ENCODE results near the gene SYNPO.

Gene SYNPO

DNA sequence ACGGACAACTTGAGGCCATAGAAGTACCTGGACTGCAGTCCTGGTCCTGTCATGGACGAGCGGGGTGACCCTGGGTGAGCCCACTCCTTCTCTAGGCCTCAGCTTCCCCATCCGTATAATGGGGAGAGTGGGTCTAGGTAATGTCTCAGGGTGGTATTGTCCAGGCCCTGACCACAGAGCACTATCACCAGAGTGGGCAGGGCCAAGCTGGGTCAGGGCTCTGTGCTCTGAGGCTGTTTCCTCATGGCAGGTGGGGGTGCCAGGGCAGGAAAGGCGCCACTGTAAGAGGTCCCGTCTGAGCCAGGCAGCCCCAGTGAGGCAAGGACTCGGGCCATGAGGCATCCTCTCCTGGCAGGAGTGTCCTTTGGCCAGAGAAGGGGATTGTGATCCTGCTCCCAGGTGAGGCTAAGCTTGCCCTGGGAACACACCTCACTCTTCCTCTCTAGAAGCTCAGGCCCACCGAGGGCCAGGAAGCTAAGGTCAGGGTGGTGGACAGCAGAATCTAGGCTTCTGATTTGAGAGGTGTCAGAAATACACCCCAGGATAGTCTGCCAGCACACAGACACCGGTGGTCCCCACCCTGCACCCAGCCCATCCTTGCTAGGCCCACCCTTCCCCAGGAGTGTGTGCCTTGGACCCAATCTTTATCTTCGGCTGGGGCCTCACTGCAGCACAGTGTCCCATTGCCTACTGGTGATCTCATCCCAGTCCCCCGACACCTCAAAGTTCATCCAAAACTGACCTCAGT lies 19.1 kb downstream of the SYNPO start:
- no peak for DNase-seq

DNA sequence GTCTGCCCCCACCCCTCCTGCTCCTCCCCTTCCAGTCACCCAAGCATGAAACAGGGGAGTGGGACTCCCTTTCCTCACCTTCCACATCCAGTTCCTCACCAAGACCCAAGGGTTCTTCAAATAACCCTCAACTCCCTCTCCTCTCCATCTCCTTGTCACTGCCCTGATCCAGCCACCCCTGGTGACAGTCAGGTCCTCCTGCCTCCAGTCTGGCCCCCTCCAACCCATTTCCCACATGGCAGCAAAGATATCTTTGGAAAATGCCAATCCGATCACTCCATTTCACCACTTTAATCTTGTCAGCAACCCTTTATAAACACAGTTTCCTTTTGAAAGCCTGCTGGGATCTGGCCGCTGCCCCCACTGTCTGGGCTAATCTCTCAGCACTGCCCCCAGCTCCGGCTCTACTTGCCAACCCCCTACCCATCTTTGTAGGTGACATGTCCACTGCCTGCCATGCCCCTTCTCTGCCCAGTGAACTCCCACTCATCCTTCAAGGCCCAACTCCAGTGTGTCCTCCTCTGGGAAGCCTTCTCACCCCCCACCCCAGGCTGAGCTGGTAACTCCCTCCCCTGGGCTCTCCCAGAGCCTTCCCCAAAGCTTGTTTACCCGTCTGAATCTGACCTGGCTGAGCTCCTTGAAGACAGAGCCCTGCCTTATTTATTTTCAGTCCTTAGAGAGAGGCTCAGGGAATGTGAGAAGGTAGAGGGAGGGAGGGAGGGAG lies 19.8 kb downstream of the SYNPO start:
- DNase-seq: no peak

DNA sequence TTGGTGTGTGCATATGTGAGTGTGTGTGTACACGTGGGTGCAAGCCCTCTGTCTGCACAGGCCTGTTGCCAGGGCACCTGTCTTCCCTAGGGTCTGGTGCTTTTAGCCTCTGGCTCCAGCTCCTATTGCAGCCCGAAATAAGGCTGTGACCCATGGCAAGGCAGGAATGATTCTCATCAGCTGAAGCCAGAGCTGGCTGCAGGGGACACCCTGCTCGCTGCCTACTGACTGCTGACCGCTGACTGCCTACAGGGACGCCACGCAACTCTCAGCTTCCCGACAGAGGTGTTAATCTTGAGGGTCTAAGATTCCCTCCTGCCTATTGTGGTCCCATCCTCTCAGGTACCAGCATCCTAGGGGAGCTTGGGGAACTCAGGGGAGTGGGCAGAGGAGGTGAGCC lies 20.6 kb downstream of the SYNPO start, which contains the start of gene MYOZ3:
TSS of gene MYOZ3 (plus strand) at position 166 of the 400 bp plus-strand sequence. CDS start 1,691 bp downstream, outside the sequence.
- no peak for DNase-seq

DNA sequence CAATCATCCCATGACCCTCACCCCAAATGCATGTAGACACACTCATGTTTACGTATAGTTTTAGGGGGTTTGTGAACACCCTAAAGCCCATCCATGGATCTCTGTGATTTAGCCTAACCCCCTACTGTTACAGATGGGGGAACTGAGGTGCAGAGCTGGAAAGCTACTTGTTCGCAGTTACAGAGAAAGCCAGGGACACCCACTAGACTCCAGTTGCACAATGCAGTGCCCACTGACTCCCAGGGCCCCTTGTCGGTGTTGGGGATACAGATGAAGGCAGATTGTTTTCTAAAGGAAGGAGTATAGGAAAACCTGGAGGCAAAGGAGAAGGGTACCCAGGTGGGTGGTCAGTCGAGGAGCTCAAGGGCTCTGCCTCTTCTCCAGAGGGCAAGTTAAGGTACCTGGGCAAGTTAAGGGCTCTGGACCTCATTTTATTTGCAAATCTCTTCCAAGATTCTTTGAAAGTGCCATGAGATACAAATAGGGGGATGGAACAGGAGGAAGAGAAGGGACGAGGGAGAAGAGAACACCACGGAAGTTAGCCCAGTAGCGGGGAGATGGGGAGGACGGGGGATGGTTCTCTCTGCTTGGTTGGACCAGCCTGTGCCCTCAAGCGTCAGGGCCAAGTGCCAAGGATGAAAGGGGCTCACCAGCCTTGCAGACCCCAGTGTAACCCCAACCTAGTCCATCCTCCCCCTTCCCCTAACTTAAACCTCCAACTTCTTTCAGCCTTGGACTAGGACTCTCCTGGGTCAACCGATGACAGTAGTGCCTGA lies 21.5 kb downstream of the SYNPO start:
- no peak for DNase-seq

GRCh38 chr5:150662731-150663516 lies 22.5 kb downstream of the SYNPO start:
- DNase-seq: no peak

- DNase-seq: no peak
Observed at GRCh38 chr5:150663936-150664335, 23.5 kb downstream of the SYNPO start.

DNA sequence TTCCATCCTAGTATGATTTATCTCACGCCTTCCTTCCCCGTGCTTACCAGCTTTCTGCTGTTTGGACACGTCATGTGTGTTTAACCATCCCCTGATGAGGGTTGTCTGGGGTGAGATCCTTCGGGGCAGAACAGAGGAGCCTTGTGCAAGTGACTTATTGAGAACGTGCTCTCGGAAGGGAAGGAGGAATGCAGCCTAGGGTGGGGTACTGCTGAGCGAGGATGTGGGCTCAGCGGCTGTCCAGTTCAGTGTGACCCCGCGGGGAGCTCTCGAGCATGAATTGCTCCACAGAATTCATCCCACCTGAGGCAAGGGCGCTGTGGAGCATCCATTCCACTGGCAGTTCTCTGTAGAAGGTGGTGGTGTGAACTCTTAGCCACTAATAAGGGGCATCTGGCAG lies 24.6 kb downstream of the SYNPO start:
- DNase-seq: no peak

- no peak for DNase-seq
Observed at GRCh38 chr5:150670275-150670947, 30.0 kb downstream of the SYNPO start.

DNA sequence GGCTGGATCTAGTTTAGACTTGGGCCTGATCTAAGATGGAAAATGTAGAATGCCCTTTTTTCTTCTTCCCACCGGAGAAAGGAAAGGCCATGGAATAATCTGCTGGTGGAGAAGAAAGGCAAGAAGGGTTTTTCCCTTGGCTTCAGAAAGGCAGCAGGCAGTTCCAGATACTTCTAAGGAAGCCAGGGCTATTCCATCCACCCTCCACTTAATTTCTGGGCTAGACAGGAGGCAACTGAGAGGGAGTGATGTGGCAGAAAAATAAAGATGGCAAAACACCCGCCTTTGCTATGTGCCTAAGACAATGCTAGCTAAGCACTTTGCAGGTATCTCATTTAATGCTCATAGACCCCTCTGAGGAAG lies 30.5 kb downstream of the SYNPO start:
- no peak for DNase-seq

GRCh38 chr5:150671509-150672236 lies 31.2 kb downstream of the SYNPO start:
- DNase-seq: no peak

DNA sequence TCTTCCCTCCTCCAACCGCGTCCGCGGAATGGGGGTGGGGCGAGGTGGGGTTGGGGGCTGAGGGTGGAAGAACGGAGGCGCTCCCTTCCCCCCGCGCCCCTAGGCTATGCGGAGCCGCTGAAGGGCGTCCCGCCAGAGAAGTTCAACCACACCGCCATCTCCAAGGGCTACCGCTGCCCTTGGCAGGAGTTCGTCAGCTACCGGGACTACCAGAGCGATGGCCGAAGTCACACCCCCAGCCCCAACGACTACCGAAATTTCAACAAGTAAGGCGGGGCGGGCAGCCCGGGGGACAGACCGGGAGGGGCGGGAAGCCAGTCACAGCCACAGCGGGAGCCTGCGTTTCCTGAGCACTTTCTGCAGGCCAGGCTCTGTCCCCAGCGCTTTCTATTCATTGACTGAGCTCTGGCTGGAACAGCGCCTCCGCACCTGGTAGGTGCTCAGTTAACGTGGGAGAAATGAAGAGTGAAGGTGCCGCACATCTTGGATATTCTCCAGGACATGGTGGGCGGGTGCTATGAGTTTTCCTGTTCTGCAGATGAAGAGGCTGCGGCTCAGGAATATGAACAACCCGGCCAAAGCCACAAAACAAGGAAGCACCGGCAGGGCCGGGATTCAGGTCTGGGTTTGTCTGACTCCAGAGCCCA lies 31.9 kb downstream of the SYNPO start:
- DNase-seq: no peak

DNA sequence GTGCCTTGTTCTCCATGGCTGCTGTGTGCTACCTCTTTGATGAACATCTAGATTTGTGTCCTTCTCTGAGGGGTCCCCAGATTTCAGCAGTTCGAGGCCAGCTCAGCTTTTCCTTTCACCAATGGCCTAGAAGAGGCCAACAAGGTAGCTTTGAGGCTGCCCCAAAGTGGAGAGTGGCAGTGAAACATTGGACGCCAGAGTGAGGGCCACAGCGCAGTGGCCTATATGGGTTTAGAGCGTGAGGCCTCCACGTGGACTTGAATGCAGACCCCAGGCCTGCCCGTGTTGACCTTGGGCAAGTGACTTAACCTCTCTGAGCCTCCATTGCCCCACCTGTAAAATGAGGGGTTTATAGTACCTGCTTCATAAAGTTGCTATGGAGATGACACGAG lies 32.4 kb downstream of the SYNPO start:
- DNase-seq: no peak

DNA sequence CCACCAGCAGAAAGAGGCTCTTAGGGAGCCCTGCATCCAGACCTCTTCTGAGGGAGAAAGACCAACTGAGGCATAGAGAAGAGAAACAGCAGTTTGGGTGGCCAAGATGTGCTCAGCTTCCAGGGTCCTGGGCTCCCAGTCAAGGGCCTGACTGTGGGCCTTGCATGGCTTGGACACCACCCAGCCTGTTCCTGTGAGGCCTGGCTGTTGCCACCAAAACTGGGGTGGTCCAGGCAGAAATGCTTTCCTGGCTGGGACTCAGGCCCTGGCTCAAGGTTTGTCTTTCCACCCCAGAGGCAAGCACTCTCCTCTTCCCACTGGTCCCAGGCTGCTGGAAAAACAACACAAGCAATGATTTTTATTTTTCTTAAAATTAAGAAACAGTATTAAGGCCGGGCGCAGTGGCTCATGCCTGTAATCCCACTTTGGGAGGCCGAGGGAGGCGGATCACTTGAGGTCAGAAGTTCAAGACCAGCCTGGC lies 33.9 kb downstream of the SYNPO start:
- no peak for DNase-seq

DNA sequence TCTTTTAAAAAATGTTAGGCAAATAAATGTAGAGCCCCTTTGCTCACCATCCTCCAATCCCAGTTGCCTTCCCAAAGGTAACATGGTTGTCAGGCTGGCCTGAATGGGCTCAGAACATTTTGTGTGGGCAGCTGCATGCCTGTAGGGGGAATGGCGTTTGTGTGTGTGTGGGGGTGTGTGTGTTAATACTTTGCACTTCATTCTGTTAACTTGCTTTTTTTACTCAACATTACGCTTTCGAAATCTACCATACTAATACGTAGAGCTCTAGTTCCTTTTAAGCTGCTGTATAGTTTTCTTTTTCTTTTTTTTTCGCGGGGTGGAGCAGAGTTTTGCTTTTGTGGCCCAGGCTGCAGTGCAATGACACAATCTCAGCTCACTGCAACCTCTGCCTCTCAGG lies 34.6 kb downstream of the SYNPO start:
- DNase-seq: no peak

- DNase-seq: no peak
Observed at GRCh38 chr5:150676578-150676977, 36.1 kb downstream of the SYNPO start.

- DNase-seq: no peak
Observed at GRCh38 chr5:150689120-150689519, 48.7 kb downstream of the SYNPO start.

- DNase-seq: no peak
Observed at GRCh38 chr5:150690760-150691159, 50.3 kb downstream of the SYNPO start.

- no peak for DNase-seq
Observed at GRCh38 chr5:150692276-150692675, 51.8 kb downstream of the SYNPO start.

DNA sequence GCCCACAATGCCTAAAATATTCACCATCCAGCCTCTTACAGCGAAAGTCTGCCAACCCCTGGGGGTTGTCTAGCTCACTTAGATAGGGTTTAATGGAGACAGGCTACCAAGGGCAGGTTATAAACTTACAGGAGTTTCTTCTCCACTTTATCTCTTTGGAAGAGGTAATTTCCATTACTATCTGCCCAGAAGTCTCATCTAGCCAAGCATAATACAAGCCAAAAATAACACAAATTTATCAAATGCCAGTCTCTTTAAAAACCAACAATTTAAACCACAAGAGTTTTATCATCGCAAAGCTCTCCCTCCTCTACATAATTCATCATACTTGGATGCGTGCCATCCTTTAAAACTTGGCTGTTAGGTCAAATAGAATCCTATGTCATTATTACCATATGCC lies 54.2 kb downstream of the SYNPO start:
- DNase-seq: no peak

DNA sequence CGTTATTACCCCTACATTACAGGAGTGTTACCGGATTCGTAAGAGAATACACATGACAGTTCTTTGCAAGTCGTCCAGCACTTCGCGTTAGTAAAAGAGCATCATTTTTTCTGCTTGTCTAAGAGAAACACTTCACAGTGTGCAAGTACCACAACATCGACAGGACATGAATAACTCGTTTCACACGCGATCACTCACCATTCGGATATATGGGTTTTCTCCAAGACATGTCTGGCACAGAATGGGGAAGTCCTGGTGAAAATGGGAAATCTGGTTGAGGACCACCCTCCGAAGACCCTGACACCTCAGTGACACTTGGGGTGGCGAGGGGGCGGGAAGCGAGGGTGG lies 59.8 kb downstream of the SYNPO start:
- DNase-seq: no peak

All from SHP77 (cell line).